K562 (cell line): ENCODE measurements around the gene ODAM. TPM values are rescaled to one million over a fixed set of nuclear protein-coding genes. Genes with fewer than 3 reads are reported as not detected.

ENCODE experiments used
- ATAC-seq: fragments of 200-7000 bp; cut with Tn5 transposase; 3 replicates; pipeline ENCODE4 v1.9.1; 2020; ENCODE audit warnings: moderate library complexity
- BruUV-seq: library from RNA; stranded (reverse); fragments of 400-500 nt; replicated peaks from 2 replicates; lab custom pipeline; 2021; lab: Mats Ljungman, UMichigan
- CTCF ChIA-PET: fragments of 300-600 bp; formaldehyde crosslinking; extraction: SDS; loops from one replicate; lab custom pipeline; 2021; ENCODE audit warnings: low intra/inter-chr PET ratio; lab: Yijun Ruan, JAX
- POLR2A ChIA-PET: fragments of 300-600, 350-650 bp; sonication (Branson Sonifier 250); formaldehyde crosslinking; extraction: SDS; loops from one replicate; lab custom pipeline; 2021; ENCODE audit warnings: antibody characterized with exemption, inconsistent platforms; lab: Yijun Ruan, JAX
- DNase-seq, 4 experiments: peaks; one replicate each; pipeline versions ENCODE4 v3.0.0 to v3.0.0-alpha.2; 2011 to 2018; ENCODE audit warnings: low spot score in 3 of 4, mixed read lengths in 3 of 4; ENCODE audit errors: extremely low read depth in 1 of 4
- FAIRE-seq: peaks from 2 replicates; lab custom pipeline; 2011; peaks lifted over from hg19 to GRCh38; lab: Jason Lieb, UNC
- H2AFZ ChIP-seq: 2 replicates; pipeline ENCODE4 v1.6.0; 2011; ENCODE audit warnings: low read depth, low read length, control low read depth, inconsistent platforms
- H3K27ac ChIP-seq: fragments of 200-600 bp; 3 replicates; pipeline ENCODE4 v1.8.0; 2011; ENCODE audit warnings: low read depth, mild to moderate bottlenecking, control low read depth, inconsistent platforms, low read length, moderate library complexity, mixed read lengths; ENCODE audit errors: extremely low read depth
- H3K27me3 ChIP-seq, 2 experiments: fragments of 300-600 bp in 1 of 2; 2 replicates in 1 of 2; 3 replicates in 1 of 2; pipeline versions ENCODE4 v1.6.0 to v1.8.0; 2011; ENCODE audit warnings: inconsistent platforms in 2 of 2, low read length in 2 of 2, mild to moderate bottlenecking in 1 of 2, mixed read lengths in 1 of 2, moderate library complexity in 1 of 2; ENCODE audit not compliant: control insufficient read depth in 2 of 2, insufficient read depth in 2 of 2
- H3K36me3 ChIP-seq: fragments of 300-600 bp; 3 replicates; pipeline ENCODE4 v1.8.0; 2011; ENCODE audit warnings: mild to moderate bottlenecking, low read length, inconsistent platforms; ENCODE audit not compliant: control insufficient read depth, insufficient read depth
- H3K4me1 ChIP-seq, 2 experiments: fragments of 200-600 bp in 1 of 2; replicated peaks in 1 of 2; 2 replicates in 1 of 2; 3 replicates in 1 of 2; pipeline versions ENCODE4 v1.5.1 to v1.8.0; 2011; ENCODE audit warnings: inconsistent platforms in 2 of 2, low read length in 2 of 2, mild to moderate bottlenecking in 1 of 2, mixed read lengths in 1 of 2, moderate library complexity in 1 of 2; ENCODE audit not compliant: control insufficient read depth in 2 of 2, insufficient read depth in 2 of 2
- H3K4me2 ChIP-seq: 2 replicates; pipeline ENCODE4 v1.6.1; 2011; ENCODE audit warnings: low read length, control low read depth, inconsistent platforms, mixed read lengths; ENCODE audit not compliant: insufficient read depth
- H3K4me3 ChIP-seq: fragments of 200-600 bp; sonication (generic), shearing (Covaris generic); 2 replicates; pipeline ENCODE4 v1.5.1; 2016; ENCODE audit warnings: control low read depth, inconsistent platforms
- H3K79me2 ChIP-seq: fragments of 200-600 bp; 3 replicates; pipeline ENCODE4 v1.8.0; 2011; ENCODE audit warnings: low read length, inconsistent platforms; ENCODE audit not compliant: control insufficient read depth, insufficient read depth
- H3K9ac ChIP-seq, 2 experiments: 2 replicates each; pipeline versions ENCODE4 v1.6.0 to v1.6.1; 2011; ENCODE audit warnings: low read depth in 2 of 2, low read length in 2 of 2, control low read depth in 1 of 2, inconsistent platforms in 1 of 2, mild to moderate bottlenecking in 1 of 2, mixed read lengths in 1 of 2; ENCODE audit not compliant: insufficient read depth in 1 of 2
- H3K9me1 ChIP-seq: one replicate; pipeline ENCODE4 v1.6.0; 2011; ENCODE audit warnings: inconsistent platforms, mild to moderate bottlenecking, low read length, moderate library complexity; ENCODE audit not compliant: control insufficient read depth, insufficient read depth
- H3K9me3 ChIP-seq: replicated peaks from 2 replicates; pipeline ENCODE4 v1.5.1; 2011; ENCODE audit warnings: low read depth, low read length, inconsistent platforms; ENCODE audit not compliant: control insufficient read depth, insufficient read depth
- H4K20me1 ChIP-seq: replicated peaks from 2 replicates; pipeline ENCODE4 v1.6.1; 2011; ENCODE audit warnings: low read length, inconsistent platforms, mixed read lengths; ENCODE audit not compliant: control insufficient read depth, insufficient read depth
- HDAC2 ChIP-seq: fragments of 450-650 bp; IDR thresholded peaks from 2 replicates; pipeline ENCODE4 v1.6.1; 2016; ENCODE audit warnings: mild to moderate bottlenecking
- L3MBTL2 ChIP-seq: fragments of 450-650 bp; IDR thresholded peaks from 2 replicates; pipeline ENCODE4 v1.6.1; 2016; ENCODE audit warnings: mild to moderate bottlenecking, moderate library complexity
- SNRNP70 ChIP-seq: fragments of 200-400 bp; formaldehyde crosslinking; optimal IDR thresholded peaks from 2 replicates; pipeline ENCODE3; 2017; ENCODE audit warnings: low read depth, low read length
- ZNF184 ChIP-seq: sonication (generic); formaldehyde crosslinking; IDR thresholded peaks from 2 replicates; pipeline ENCODE4 v1.5.0; 2020; ENCODE audit warnings: missing genetic modification reagents
- WGBS: fragments of 100-300 bp; shearing (Covaris generic); methylation state at CpG from one replicate; pipeline ENCODE4 v1.1.6; 2016; ENCODE audit warnings: low coverage, mixed read lengths; ENCODE audit not compliant: insufficient coverage; ENCODE audit errors: missing lambda C conversion rate; 5-methylcytosine and 5-hydroxymethylcytosine counted together
- in situ Hi-C: fragments of 300-500 bp; cut with MboI; formaldehyde crosslinking; loops from 4 replicates; pipeline ENCODE4 v1.15.0; 2018; ENCODE audit warnings: inconsistent platforms, mixed read lengths
- intact Hi-C: fragments of 100-400 bp; cut with micrococcal nuclease; formaldehyde crosslinking; loops from 2 replicates; pipeline ENCODE4 v1.14.2; 2022
- polyA plus RNA-seq, 8 experiments: library from polyadenylated mRNA; depleted of rRNA in 4 of 8; stranded (reverse) in 5 of 8; unstranded in 3 of 8; fragments of >200 nt; fragmentation: Nextera tagmentation in 2 of 8; fragmentation: Illumina TruSeq in 1 of 8; extraction: Ambion mirVana in 2 of 8; extraction: Trizol in 1 of 8; gene quantifications; 2 replicates each; pipeline versions ENCODE4 v1.2.1 to v1.2.3, GENCODE V29; 2011 to 2014; ENCODE audit warnings: inconsistent platforms in 1 of 8, missing spikeins in 1 of 8
- total RNA-seq, 7 experiments: library from RNA; depleted of rRNA in 6 of 7; stranded (reverse); fragments of >200 nt in 6 of 7; fragmentation: Illumina TruSeq in 2 of 7; extraction: Trizol in 2 of 7; gene quantifications; 2 replicates each; pipeline versions ENCODE4 v1.2.1 to v1.2.3, GENCODE V29; 2011 to 2021; ENCODE audit warnings: low replicate concordance in 1 of 7
- TF ChIP-seq, protein P1 (sequence below): sonication (generic); formaldehyde crosslinking; IDR thresholded peaks from 2 replicates; pipeline ENCODE4 v1.8.0; 2023; ENCODE audit warnings: missing genetic modification reagents, mild to moderate bottlenecking, borderline replicate concordance
- TF ChIP-seq, protein P2 (sequence below): fragments of 450-650 bp; IDR thresholded peaks from one replicate; pipeline ENCODE4 v1.6.1; 2018; ENCODE audit warnings: mild to moderate bottlenecking, moderate library complexity; ENCODE audit not compliant: partially characterized antibody
- TF ChIP-seq, protein P3 (sequence below): fragments of 250-450 bp; sonication (Bioruptor Pico); IDR thresholded peaks from 2 replicates; pipeline ENCODE4 v1.8.0; 2021; ENCODE audit warnings: mild to moderate bottlenecking, moderate library complexity

Gene ODAM
- total and polyA plus RNA-seq, 9 of the 15 experiments (the other 6 are each of a cell fraction or from before 2014, with no cell fraction given): not detected

DNA sequence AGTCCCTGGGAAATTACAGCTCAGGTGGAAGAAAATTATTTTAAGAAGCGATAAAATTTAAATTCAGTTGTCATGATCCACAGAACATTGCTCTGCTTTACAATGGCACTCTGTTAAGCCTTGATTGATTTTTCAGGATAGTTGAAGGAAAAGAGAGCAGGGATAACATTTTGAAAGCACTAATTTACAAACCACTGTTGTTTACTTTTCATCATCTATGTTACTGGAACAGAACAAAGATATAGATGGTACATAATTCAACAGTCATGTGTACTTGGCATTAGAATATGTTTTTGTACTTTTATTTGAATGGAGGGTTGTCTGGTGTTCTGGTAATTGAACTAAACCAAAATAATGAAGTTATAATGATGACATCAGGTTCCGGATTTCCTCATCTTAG is 2.6 kb upstream of the ODAM start:
- no peak for ATAC-seq
- Histone ChIP-seq H3K27ac (no peak overlapping the region), H3K27me3 (no peaks in the 10 kb centered on the region), H3K4me3 (no peak overlapping the region), H3K9ac (no peak overlapping the region), H3K79me2 (no peaks in the 10 kb centered on the region), H3K36me3 (no peaks in the 10 kb centered on the region), H4K20me1 (no peaks in the 10 kb centered on the region), H3K4me2 (no peak overlapping the region), H2AFZ (no peak overlapping the region), H3K4me1 (no peaks in the 10 kb centered on the region), H3K9me3 (no peaks in the 10 kb centered on the region), H3K9me1 (no peaks in the 10 kb centered on the region)
- TF ChIP-seq, protein P1, sequence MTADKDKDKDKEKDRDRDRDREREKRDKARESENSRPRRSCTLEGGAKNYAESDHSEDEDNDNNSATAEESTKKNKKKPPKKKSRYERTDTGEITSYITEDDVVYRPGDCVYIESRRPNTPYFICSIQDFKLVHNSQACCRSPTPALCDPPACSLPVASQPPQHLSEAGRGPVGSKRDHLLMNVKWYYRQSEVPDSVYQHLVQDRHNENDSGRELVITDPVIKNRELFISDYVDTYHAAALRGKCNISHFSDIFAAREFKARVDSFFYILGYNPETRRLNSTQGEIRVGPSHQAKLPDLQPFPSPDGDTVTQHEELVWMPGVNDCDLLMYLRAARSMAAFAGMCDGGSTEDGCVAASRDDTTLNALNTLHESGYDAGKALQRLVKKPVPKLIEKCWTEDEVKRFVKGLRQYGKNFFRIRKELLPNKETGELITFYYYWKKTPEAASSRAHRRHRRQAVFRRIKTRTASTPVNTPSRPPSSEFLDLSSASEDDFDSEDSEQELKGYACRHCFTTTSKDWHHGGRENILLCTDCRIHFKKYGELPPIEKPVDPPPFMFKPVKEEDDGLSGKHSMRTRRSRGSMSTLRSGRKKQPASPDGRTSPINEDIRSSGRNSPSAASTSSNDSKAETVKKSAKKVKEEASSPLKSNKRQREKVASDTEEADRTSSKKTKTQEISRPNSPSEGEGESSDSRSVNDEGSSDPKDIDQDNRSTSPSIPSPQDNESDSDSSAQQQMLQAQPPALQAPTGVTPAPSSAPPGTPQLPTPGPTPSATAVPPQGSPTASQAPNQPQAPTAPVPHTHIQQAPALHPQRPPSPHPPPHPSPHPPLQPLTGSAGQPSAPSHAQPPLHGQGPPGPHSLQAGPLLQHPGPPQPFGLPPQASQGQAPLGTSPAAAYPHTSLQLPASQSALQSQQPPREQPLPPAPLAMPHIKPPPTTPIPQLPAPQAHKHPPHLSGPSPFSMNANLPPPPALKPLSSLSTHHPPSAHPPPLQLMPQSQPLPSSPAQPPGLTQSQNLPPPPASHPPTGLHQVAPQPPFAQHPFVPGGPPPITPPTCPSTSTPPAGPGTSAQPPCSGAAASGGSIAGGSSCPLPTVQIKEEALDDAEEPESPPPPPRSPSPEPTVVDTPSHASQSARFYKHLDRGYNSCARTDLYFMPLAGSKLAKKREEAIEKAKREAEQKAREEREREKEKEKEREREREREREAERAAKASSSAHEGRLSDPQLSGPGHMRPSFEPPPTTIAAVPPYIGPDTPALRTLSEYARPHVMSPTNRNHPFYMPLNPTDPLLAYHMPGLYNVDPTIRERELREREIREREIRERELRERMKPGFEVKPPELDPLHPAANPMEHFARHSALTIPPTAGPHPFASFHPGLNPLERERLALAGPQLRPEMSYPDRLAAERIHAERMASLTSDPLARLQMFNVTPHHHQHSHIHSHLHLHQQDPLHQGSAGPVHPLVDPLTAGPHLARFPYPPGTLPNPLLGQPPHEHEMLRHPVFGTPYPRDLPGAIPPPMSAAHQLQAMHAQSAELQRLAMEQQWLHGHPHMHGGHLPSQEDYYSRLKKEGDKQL (CRISPR knock-in tag): no peak
- TF ChIP-seq HDAC2: no peak
- TF ChIP-seq, protein P2, sequence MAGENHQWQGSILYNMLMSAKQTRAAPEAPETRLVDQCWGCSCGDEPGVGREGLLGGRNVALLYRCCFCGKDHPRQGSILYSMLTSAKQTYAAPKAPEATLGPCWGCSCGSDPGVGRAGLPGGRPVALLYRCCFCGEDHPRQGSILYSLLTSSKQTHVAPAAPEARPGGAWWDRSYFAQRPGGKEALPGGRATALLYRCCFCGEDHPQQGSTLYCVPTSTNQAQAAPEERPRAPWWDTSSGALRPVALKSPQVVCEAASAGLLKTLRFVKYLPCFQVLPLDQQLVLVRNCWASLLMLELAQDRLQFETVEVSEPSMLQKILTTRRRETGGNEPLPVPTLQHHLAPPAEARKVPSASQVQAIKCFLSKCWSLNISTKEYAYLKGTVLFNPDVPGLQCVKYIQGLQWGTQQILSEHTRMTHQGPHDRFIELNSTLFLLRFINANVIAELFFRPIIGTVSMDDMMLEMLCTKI: no peak
- no peak for TF ChIP-seq L3MBTL2
- TF ChIP-seq ZNF184 (CRISPR knock-in tag): no peak
- TF ChIP-seq, protein P3, sequence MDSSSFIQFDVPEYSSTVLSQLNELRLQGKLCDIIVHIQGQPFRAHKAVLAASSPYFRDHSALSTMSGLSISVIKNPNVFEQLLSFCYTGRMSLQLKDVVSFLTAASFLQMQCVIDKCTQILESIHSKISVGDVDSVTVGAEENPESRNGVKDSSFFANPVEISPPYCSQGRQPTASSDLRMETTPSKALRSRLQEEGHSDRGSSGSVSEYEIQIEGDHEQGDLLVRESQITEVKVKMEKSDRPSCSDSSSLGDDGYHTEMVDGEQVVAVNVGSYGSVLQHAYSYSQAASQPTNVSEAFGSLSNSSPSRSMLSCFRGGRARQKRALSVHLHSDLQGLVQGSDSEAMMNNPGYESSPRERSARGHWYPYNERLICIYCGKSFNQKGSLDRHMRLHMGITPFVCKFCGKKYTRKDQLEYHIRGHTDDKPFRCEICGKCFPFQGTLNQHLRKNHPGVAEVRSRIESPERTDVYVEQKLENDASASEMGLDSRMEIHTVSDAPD (CRISPR knock-in tag): no peak
- TF ChIP-seq SNRNP70: no peak
- 0% methylated on average over 2 of the region's 2 CpGs for WGBS
- BruUV-seq: no TSS peak
- intact Hi-C loops (no loop called here), in situ Hi-C loops (no loop called here)
- FAIRE-seq: no peak
- DNase-seq: no peak
- POLR2A ChIA-PET: no interaction called here
- CTCF ChIA-PET: no interaction called here
